ENCODE data around the gene ITPRID2. TPM values are rescaled to one million over a fixed set of nuclear protein-coding genes. Genes with fewer than 3 reads are reported as not detected.

Gene ITPRID2
- total and polyA plus RNA-seq, 2 of the 4 experiments (the other 2 are of a cell fraction), result 74.1 to 187 TPM

DNA sequence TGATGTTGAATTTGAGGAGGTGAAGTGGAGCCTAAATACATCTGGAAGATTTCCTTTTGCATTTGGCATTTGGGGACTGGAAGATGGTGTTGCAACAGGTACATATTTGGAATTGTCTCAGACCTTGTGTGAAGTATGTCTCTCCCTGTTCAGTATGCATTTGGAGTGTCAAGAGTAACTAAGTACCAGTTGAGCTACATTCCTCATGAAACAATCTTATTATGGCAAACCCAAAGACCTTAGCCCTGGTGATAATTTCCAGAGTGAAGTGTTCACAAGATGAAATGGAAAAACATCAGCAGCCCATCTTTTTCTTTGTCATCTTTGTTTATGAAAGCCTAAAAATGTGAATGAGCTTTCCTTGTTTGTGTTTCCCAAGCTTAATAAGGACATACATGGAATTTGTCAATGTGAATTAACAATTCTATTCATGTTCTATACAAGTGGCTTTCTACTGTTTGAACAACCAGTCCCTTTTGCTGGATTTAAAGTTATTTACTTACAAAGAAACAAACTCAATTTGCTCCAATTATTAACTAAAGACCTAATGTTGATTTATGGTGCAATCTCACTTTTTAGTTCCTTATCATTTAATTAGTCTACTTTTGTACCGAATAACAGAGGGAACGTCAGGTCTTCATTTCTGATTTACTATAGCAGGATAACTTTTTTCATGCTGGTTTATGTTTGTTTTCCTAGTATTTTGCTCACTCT, 52.0 kb downstream of the ITPRID2 start:
- BruUV-seq (replicated peaks), result no TSS peak
- no peak for TF ChIP-seq BHLHE40 (IDR thresholded peaks at IDR 0.05; ENCODE audit: low read depth, low read length)
- TF ChIP-seq MAZ (IDR thresholded peaks at IDR 0.05; ENCODE audit: borderline replicate concordance, low read depth, low read length), result no peak
- no peak for TF ChIP-seq MAFK (IDR thresholded peaks at IDR 0.05; ENCODE audit: low read depth, low read length)
- TF ChIP-seq, protein P1, sequence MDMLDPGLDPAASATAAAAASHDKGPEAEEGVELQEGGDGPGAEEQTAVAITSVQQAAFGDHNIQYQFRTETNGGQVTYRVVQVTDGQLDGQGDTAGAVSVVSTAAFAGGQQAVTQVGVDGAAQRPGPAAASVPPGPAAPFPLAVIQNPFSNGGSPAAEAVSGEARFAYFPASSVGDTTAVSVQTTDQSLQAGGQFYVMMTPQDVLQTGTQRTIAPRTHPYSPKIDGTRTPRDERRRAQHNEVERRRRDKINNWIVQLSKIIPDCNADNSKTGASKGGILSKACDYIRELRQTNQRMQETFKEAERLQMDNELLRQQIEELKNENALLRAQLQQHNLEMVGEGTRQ (IDR thresholded peaks at IDR 0.05; ENCODE audit: low read depth, low read length), result no peak
- Histone ChIP-seq H2BK5ac (ENCODE audit: low read depth, low read length, poor library complexity, severe bottlenecking) (no peak overlapping the region), H3K4me3 (ENCODE audit: insufficient read depth, low read depth, low read length) (no peak overlapping the region), H4K20me1 (ENCODE audit: insufficient read depth, low read length) (no peaks in the 10 kb centered on the region), H3K14ac (replicated peaks; ENCODE audit: low read depth, low read length) (no peak overlapping the region), H3K4me2 (ENCODE audit: low read depth, low read length) (no peak overlapping the region), H3K36me3 (ENCODE audit: control insufficient read depth, insufficient read depth, low read length) (no peaks in the 10 kb centered on the region), H3K4me1 (ENCODE audit: control insufficient read depth, insufficient read depth, low read length) (no peaks in the 10 kb centered on the region; the same call in 1 of the 2 replicates), H4K5ac (ENCODE audit: low read depth, low read length) (no peak overlapping the region), H2BK15ac (ENCODE audit: low read depth, low read length) (no peak overlapping the region), H4K91ac (ENCODE audit: insufficient read depth, low read depth, low read length) (no peak overlapping the region), H3K56ac (ENCODE audit: extremely low read depth, insufficient read depth, low read length) (no peak overlapping the region), H3K79me1 (ENCODE audit: low read depth in 1 of 2, low read length in 2 of 2) (no peaks in the 10 kb centered on the region), H2BK20ac (ENCODE audit: low read depth, low read length) (no peak overlapping the region), H2AK9ac (replicated peaks; ENCODE audit: low read depth, low read length, poor library complexity) (no peak overlapping the region), H3K27me3 (ENCODE audit: control insufficient read depth, insufficient read depth, low read length) (no peaks in the 10 kb centered on the region), H2AK5ac (ENCODE audit: low read depth, low read length) (no peak overlapping the region), H3K27ac (ENCODE audit: insufficient read depth, low read length) (no peak overlapping the region), H3K23ac (ENCODE audit: low read depth, low read length) (no peak overlapping the region), H3K9ac (ENCODE audit: low read depth, low read length) (no peak overlapping the region), H3K9me3 (ENCODE audit: control insufficient read depth, insufficient read depth, low read length) (no peaks in the 10 kb centered on the region), H3K4ac (ENCODE audit: low read depth, low read length) (no peak overlapping the region), H2AFZ (replicated peaks; ENCODE audit: low read length, poor library complexity) (no peak overlapping the region), H2BK120ac (ENCODE audit: low read depth, low read length) (no peak overlapping the region), H4K8ac (ENCODE audit: low read depth in 2 of 2, low read length in 2 of 2) (no peak overlapping the region), H3K18ac (ENCODE audit: low read depth, low read length) (no peak overlapping the region), H3K9me1 (ENCODE audit: insufficient read depth, low read length) (peaks cover 3% of the 10 kb centered on the region; the same call in 1 of the 2 replicates)
- ATAC-seq (ENCODE audit: low read depth) (no peak), DNase-seq (no peak)
- CTCF ChIA-PET, result interaction anchor here (1.0 kb wide), 1 partner anchor 11 kb away, joined by 4 read pairs; no protein-coding TSS in a partner anchor
- WGBS, 2 experiments (ENCODE audit: extremely low coverage in 2 of 2, insufficient read length in 1 of 2), result no CpG with 5 or more reads among the region's 2 CpGs
- intact Hi-C loops (cut with micrococcal nuclease), result loop anchor here (5.0 kb wide), 1 partner anchor 134 kb away; no protein-coding TSS in a partner anchor
- dilution Hi-C loops (cut with HindIII; ENCODE audit: low sequenced_read_pairs, unreplicated experiment), result no loop called here
- in situ Hi-C loops (cut with MboI; ENCODE audit: low sequenced_read_pairs), result no loop called here
- POLR2A ChIA-PET (ENCODE audit: unreplicated experiment), result no interaction called here

Data from IMR-90 (cell line).